Liver (tissue), 9 donors: ENCODE results near the gene ZNF628. TPM values are rescaled to one million over a fixed set of nuclear protein-coding genes. Genes with fewer than 3 reads are reported as not detected.
A peak's percentile ranks its signal among the peaks of the same experiment; 100 is the strongest.

Experiments
- DNase-seq: peaks from one replicate; pipeline ENCODE4 v3.0.0-alpha.2; 2017; ENCODE audit warnings: low spot score
- H3K27ac ChIP-seq, 2 donors: one replicate each; pipeline ENCODE4 v1.7.0; 2013; ENCODE audit warnings: inconsistent platforms in 2 of 2, low read length in 2 of 2, control low read depth in 1 of 2, low read depth in 1 of 2, mild to moderate bottlenecking in 1 of 2
- H3K27me3 ChIP-seq, 4 donors: one replicate each; pipeline versions ENCODE4 v1.6.1 to v1.7.0; 2013; ENCODE audit warnings: low read length in 3 of 4, inconsistent platforms in 1 of 4, mild to moderate bottlenecking in 1 of 4, moderate library complexity in 1 of 4; ENCODE audit not compliant: control insufficient read depth in 4 of 4, insufficient read depth in 4 of 4
- H3K36me3 ChIP-seq, 4 donors: one replicate each; pipeline versions ENCODE4 v1.6.1 to v1.7.0; 2013; ENCODE audit warnings: low read length in 3 of 4, mild to moderate bottlenecking in 3 of 4, low read depth in 1 of 4, moderate library complexity in 1 of 4; ENCODE audit not compliant: control insufficient read depth in 4 of 4, insufficient read depth in 3 of 4
- H3K4me1 ChIP-seq, 4 donors: one replicate each; pipeline versions ENCODE4 v1.6.1 to v1.7.0; 2013; ENCODE audit warnings: low read length in 3 of 4, mild to moderate bottlenecking in 3 of 4, moderate library complexity in 1 of 4; ENCODE audit not compliant: control insufficient read depth in 4 of 4, insufficient read depth in 4 of 4
- H3K4me3 ChIP-seq, 3 donors: one replicate each; pipeline versions ENCODE4 v1.6.1 to v1.7.0; 2013; ENCODE audit warnings: low read length in 3 of 3, control low read depth in 1 of 3, low read depth in 1 of 3, mild to moderate bottlenecking in 1 of 3
- H3K9ac ChIP-seq, 2 donors: one replicate each; pipeline ENCODE4 v1.7.0; 2013; ENCODE audit warnings: low read length in 2 of 2, mild to moderate bottlenecking in 2 of 2, moderate library complexity in 2 of 2, control low read depth in 1 of 2, low read depth in 1 of 2
- H3K9me3 ChIP-seq, 4 donors: one replicate each; pipeline versions ENCODE4 v1.6.1 to v1.7.0; 2013; ENCODE audit warnings: low read length in 3 of 4; ENCODE audit not compliant: control insufficient read depth in 4 of 4
- EGR1 ChIP-seq, 2 donors: IDR thresholded peaks; 2 replicates each; pipeline ENCODE4 v1.6.1; 2016 to 2018; ENCODE audit warnings: antibody characterized with exemption in 2 of 2, low read depth in 2 of 2
- FOXA1 ChIP-seq: IDR thresholded peaks from 2 replicates; pipeline ENCODE4 v1.6.1; 2016; ENCODE audit warnings: antibody characterized with exemption
- FOXA2 ChIP-seq: IDR thresholded peaks from 2 replicates; pipeline ENCODE4 v1.6.1; 2016; ENCODE audit warnings: antibody characterized with exemption
- GABPA ChIP-seq, 2 donors: IDR thresholded peaks in 1 of 2; conservative IDR thresholded peaks in 1 of 2; 2 replicates each; pipeline ENCODE4 v1.6.1; 2016; ENCODE audit warnings: antibody characterized with exemption in 2 of 2, mild to moderate bottlenecking in 1 of 2, moderate library complexity in 1 of 2
- JUND ChIP-seq, 2 donors: IDR thresholded peaks; 2 replicates each; pipeline ENCODE4 v1.6.1; 2016; ENCODE audit warnings: antibody characterized with exemption in 2 of 2
- NR2F2 ChIP-seq: IDR thresholded peaks from 2 replicates; pipeline ENCODE4 v1.6.1; 2016; ENCODE audit warnings: antibody characterized with exemption
- RAD21 ChIP-seq, 2 donors: IDR thresholded peaks; 2 replicates each; pipeline ENCODE4 v1.6.1; 2016; ENCODE audit warnings: antibody characterized with exemption in 2 of 2, mild to moderate bottlenecking in 2 of 2
- RXRA ChIP-seq, 2 donors: IDR thresholded peaks; 2 replicates each; pipeline ENCODE4 v1.6.1; 2017 to 2018; ENCODE audit warnings: antibody characterized with exemption in 2 of 2, mild to moderate bottlenecking in 1 of 2
- SP1 ChIP-seq: IDR thresholded peaks from 2 replicates; pipeline ENCODE4 v1.6.1; 2018; ENCODE audit warnings: antibody characterized with exemption, mild to moderate bottlenecking
- TAF1 ChIP-seq: conservative IDR thresholded peaks from 2 replicates; pipeline ENCODE4 v1.6.1; 2016; ENCODE audit warnings: antibody characterized with exemption, mild to moderate bottlenecking
- YY1 ChIP-seq: IDR thresholded peaks from 2 replicates; pipeline ENCODE4 v1.6.1; 2016; ENCODE audit warnings: antibody characterized with exemption, mild to moderate bottlenecking
- WGBS: extraction: QIAGEN DNeasy Blood & Tissue Kit; methylation state at CpG from one replicate; pipeline ENCODE4 v1.1.7; 2013; 5-methylcytosine and 5-hydroxymethylcytosine counted together
- polyA plus RNA-seq, 2 donors: library from polyadenylated mRNA; stranded (reverse) in 1 of 2; unstranded in 1 of 2; fragments of 200-250 nt in 1 of 2; fragments of >200 nt in 1 of 2; fragmentation: Nextera tagmentation in 1 of 2; extraction: Ambion mirVana in 1 of 2; gene quantifications; one replicate each; pipeline versions ENCODE4 v1.2.1 to v1.2.3, GENCODE V29; 2013 to 2015
- total RNA-seq, 2 donors: library from RNA; depleted of rRNA; stranded (reverse); fragments of >200 nt; gene quantifications; one replicate each; pipeline ENCODE4 v1.2.3, GENCODE V29; 2014
- TF ChIP-seq, protein P1 (sequence below): IDR thresholded peaks from 2 replicates; pipeline ENCODE4 v1.6.1; 2016; ENCODE audit warnings: antibody characterized with exemption
- TF ChIP-seq, protein P2 (sequence below): IDR thresholded peaks from 2 replicates; pipeline ENCODE4 v1.6.1; 2016; ENCODE audit warnings: antibody characterized with exemption
- TF ChIP-seq, protein P3 (sequence below): fragments of 150-350 bp; IDR thresholded peaks from 2 replicates; pipeline ENCODE4 v1.5.1; 2017; ENCODE audit warnings: improper control_type of control experiment, low read depth, low read length; ENCODE audit not compliant: missing input control
- donor health status: healthy.
- donor health status: healthy.
- donor health status: healthy.
- donor health status: healthy.
- donor health status: healthy.

The ZNF628 gene
- total and polyA plus RNA-seq, 4 donors: 0.99 to 4.4 (median 1.5) TPM

DNA sequence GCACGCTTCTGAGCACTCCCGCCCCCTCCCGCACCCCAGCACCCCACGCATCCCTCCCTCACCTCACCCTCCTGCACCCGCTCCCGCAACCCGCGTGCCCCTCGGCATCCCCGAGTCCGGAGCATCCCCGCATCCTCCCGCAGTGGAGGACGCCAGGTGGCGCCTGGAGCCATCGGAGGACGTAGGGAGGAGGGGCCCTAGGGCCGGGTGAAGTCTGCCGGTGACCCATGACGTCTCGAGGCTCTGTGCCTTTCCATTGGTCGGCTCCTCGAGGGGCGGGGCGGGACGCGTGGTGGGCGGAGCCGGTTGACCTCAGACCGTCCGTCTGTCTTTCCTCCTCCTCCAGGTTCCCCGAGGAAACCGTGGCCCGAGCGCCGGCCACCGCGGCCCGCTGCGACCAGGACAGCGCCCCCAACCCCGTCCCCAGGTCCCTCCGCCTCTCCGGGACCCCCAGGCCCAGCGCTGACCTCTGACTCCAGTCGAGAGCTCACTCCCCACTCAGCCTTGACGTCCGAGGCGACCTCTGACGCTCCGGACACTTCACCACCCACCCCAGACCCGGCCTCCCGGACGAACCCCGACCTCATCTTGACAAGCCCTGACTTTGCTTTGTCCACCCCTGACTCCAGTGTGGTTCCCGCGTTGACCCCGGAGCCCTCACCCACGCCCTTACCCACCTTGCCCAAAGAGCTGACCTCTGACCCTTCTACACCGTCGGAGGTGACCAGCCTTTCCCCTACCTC lies 40.6 kb downstream of the ZNF628 start:
- Histone ChIP-seq H3K9me3 (no peaks in the 10 kb centered on the region), H3K4me3 (peak overlapping the region; percentile 41 to 53 (median 49)), H3K27ac (peak overlapping the region; percentile 73 to 82), H3K4me1 (peaks cover 0 to 2% (median 1%) of the 10 kb centered on the region in 4 donors), H3K36me3 (no peaks in the 10 kb centered on the region), H3K9ac (peak overlapping the region in 1 of 2 donors; percentile 68), H3K27me3 (no peaks in the 10 kb centered on the region)
- 4% methylated on average over 61 of the region's 61 CpGs for WGBS
- TF ChIP-seq TAF1: no peak
- TF ChIP-seq RAD21 (IDR thresholded peaks at IDR 0.05): peak; percentile 94 to 98
- peak in 1 of 2 donors; percentile 50 for TF ChIP-seq GABPA (IDR thresholded peaks at IDR 0.05 in 1 of 2, conservative IDR thresholded peaks at IDR 0.05 in 1 of 2)
- TF ChIP-seq RXRA (IDR thresholded peaks at IDR 0.05): peak in 1 of 2 donors; percentile 11
- peak; percentile 48 for TF ChIP-seq SP1
- TF ChIP-seq, protein P1, sequence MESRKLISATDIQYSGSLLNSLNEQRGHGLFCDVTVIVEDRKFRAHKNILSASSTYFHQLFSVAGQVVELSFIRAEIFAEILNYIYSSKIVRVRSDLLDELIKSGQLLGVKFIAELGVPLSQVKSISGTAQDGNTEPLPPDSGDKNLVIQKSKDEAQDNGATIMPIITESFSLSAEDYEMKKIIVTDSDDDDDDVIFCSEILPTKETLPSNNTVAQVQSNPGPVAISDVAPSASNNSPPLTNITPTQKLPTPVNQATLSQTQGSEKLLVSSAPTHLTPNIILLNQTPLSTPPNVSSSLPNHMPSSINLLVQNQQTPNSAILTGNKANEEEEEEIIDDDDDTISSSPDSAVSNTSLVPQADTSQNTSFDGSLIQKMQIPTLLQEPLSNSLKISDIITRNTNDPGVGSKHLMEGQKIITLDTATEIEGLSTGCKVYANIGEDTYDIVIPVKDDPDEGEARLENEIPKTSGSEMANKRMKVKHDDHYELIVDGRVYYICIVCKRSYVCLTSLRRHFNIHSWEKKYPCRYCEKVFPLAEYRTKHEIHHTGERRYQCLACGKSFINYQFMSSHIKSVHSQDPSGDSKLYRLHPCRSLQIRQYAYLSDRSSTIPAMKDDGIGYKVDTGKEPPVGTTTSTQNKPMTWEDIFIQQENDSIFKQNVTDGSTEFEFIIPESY: no peak
- no peak for TF ChIP-seq FOXA2
- TF ChIP-seq, protein P2, sequence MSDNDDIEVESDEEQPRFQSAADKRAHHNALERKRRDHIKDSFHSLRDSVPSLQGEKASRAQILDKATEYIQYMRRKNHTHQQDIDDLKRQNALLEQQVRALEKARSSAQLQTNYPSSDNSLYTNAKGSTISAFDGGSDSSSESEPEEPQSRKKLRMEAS: no peak
- no peak for TF ChIP-seq FOXA1
- peak; percentile 81 for TF ChIP-seq NR2F2
- TF ChIP-seq, protein P3, sequence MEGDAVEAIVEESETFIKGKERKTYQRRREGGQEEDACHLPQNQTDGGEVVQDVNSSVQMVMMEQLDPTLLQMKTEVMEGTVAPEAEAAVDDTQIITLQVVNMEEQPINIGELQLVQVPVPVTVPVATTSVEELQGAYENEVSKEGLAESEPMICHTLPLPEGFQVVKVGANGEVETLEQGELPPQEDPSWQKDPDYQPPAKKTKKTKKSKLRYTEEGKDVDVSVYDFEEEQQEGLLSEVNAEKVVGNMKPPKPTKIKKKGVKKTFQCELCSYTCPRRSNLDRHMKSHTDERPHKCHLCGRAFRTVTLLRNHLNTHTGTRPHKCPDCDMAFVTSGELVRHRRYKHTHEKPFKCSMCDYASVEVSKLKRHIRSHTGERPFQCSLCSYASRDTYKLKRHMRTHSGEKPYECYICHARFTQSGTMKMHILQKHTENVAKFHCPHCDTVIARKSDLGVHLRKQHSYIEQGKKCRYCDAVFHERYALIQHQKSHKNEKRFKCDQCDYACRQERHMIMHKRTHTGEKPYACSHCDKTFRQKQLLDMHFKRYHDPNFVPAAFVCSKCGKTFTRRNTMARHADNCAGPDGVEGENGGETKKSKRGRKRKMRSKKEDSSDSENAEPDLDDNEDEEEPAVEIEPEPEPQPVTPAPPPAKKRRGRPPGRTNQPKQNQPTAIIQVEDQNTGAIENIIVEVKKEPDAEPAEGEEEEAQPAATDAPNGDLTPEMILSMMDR: peak; percentile 87
- TF ChIP-seq YY1: no peak
- DNase-seq: peak; percentile 97

DNA sequence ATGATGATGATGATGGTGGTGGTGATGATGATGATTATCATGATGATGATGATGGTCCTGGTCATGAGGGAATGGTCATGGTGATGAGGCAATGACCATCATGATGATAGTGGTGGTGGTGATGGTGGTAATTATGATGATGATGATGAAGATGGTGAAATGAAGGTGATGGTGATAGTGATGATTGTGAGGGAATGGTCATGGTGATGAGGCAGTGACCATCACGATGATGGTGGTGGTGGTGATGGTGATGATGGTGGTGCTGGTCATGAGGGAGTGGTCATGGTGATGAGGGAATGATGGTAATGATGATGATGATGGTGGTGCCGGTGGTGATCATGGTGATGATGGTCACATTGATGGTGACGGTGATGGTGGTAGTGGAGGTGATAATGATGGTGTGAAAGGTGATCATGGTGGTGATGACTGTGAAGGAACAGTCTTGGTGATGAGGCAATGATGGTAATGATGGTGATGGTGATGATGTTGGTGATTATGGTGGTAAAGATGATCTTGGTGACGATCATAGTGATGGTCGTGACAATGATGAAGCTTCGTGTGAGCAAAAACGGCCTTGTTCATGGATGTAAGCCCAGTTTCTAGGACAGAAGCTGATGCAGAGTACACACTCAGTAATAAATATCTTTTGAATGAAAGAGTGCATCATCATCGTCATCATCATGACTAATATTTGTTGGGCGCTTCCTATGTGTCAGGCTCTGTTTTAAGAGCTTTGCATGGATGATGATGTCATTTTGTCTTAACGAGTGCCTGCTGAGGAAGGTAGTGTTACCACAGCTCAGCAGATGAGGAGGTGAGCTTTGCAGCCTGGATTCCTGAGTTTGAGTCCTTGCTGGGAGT lies 43.3 kb downstream of the ZNF628 start:
- 92% methylated on average over 10 of the region's 10 CpGs for WGBS
- Histone ChIP-seq H3K4me1 (peaks cover 0 to 2% (median 1%) of the 10 kb centered on the region in 4 donors), H3K27ac (no peak overlapping the region), H3K9ac (no peak overlapping the region), H3K9me3 (no peaks in the 10 kb centered on the region), H3K27me3 (no peaks in the 10 kb centered on the region), H3K36me3 (no peaks in the 10 kb centered on the region), H3K4me3 (no peak overlapping the region)
- TF ChIP-seq EGR1 (IDR thresholded peaks at IDR 0.05; ENCODE audit: low read depth in 2 of 2) (no peak), YY1 (no peak), NR2F2 (no peak), TAF1 (no peak), SP1 (no peak), FOXA2 (no peak), RXRA (IDR thresholded peaks at IDR 0.05) (no peak), JUND (IDR thresholded peaks at IDR 0.05) (no peak), GABPA (IDR thresholded peaks at IDR 0.05 in 1 of 2, conservative IDR thresholded peaks at IDR 0.05 in 1 of 2) (no peak)
- TF ChIP-seq, protein P2: no peak
- TF ChIP-seq, protein P1: no peak
- no peak for DNase-seq
